ENCODE measurements around the gene FSIP1. TPM values are rescaled to one million over a fixed set of nuclear protein-coding genes. Genes with fewer than 3 reads are reported as not detected.

FSIP1 gene
- total and polyA plus RNA-seq, 12 donors, result 0.15 to 4.4 (median 0.89) TPM

DNA sequence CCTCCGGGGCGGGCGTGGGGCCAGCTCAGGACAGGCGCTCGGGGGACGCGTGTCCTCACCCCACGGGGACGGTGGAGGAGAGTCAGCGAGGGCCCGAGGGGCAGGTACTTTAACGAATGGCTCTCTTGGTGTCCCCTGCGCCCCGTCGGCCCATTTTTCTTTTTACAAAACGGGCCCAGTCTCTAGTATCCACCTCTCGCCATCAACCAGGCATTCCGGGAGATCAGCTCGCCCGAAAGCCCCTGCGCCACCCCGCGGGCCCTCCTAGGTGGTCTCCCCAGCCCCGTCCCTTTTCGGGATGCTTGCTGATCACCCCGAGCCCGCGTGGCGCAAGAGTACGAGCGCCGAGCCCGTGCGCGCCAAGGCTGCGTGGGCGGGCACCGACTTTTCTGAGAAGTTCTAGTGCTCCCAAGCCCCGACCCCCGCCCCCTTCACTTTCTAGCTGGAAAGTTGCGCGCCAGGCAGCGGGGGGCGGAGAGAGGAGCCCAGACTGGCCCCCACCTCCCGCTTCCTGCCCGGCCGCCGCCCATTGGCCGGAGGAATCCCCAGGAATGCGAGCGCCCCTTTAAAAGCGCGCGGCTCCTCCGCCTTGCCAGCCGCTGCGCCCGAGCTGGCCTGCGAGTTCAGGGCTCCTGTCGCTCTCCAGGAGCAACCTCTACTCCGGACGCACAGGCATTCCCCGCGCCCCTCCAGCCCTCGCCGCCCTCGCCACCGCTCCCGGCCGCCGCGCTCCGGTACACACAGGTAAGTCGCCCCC, 202.0 kb downstream of the FSIP1 start, which contains the start of gene THBS1:
THBS1 (plus strand) TSS at position 595 of the 757 bp plus-strand sequence. CDS start 779 bp downstream, outside the sequence.
- H3K4me1 ChIP-seq, result peaks cover 4 to 68% (median 43%) of the 10 kb centered on the region in 9 donors
- no peaks in the 10 kb centered on the region for H3K9me3 ChIP-seq
- peaks cover 0 to 7% (median 0%) of the 10 kb centered on the region in 7 donors for H3K27me3 ChIP-seq
- intact Hi-C loops (cut with DNase I), result loop anchor here (1.0 to 10.0 kb wide), 20 partner anchors 116 to 876 kb away; no protein-coding TSS in a partner anchor
- peaks cover 0 to 40% (median 28%) of the 10 kb centered on the region in 9 donors for H3K36me3 ChIP-seq
- 1% methylated on average over 66 to 74 of the region's 74 CpGs for WGBS, 2 donors
- DNase-seq (peak; percentile 84 to 87), ATAC-seq (peak; percentile 70 to 82 (median 76))
- peak within 1 kb of the TSS; percentile 83 to 97 (median 92) for H3K27ac ChIP-seq
- H3K4me3 ChIP-seq, result peak within 1 kb of the TSS; percentile 19 to 88 (median 67)
- TF ChIP-seq CTCF (IDR thresholded peaks at IDR 0.05), result peak in 5 of 9 donors; percentile 1 to 50 (median 38)

DNA sequence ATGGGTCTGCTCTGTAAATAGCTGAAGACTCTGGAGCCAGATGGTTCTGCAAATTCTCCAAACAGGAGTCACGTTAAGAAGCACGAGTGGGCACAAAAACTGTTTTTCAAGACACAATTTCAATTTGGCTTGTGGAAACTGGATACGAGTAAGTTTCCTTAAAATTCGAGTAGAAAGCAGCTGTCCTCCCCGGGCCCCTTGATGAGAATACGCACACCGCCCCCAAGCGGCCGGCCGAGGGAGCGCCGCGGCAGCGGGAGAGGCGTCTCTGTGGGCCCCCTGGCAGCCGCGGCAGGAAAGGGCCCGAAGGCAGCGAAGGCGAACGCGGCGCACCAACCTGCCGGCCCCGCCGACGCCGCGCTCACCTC, 202.5 kb downstream of the FSIP1 start:
- peaks cover 0 to 7% (median 0%) of the 10 kb centered on the region in 7 donors for H3K27me3 ChIP-seq
- H3K4me3 ChIP-seq, result peak overlapping the region; percentile 19 to 88 (median 67)
- peak; percentile 88 to 99 (median 98) for TF ChIP-seq CTCF (IDR thresholded peaks at IDR 0.05)
- intact Hi-C loops (cut with DNase I), result loop anchor here (1.0 to 10.0 kb wide), 20 partner anchors 115 to 875 kb away; no protein-coding TSS in a partner anchor
- H3K36me3 ChIP-seq, result peaks cover 0 to 35% (median 23%) of the 10 kb centered on the region in 9 donors
- WGBS, 2 donors, result 0% methylated on average over 29 of the region's 29 CpGs
- ATAC-seq (peak; percentile 62 to 91 (median 85)), DNase-seq (peak; percentile 92 to 95)
- H3K27ac ChIP-seq, result peak overlapping the region; percentile 83 to 97 (median 92)
- peaks cover 2 to 62% (median 41%) of the 10 kb centered on the region in 9 donors for H3K4me1 ChIP-seq
- H3K9me3 ChIP-seq, result no peaks in the 10 kb centered on the region

GRCh38 chr15:39579487-39580116, 203.0 kb downstream of the FSIP1 start:
- DNase-seq (peak; percentile 51 to 78), ATAC-seq (peak; percentile 53 to 80 (median 70))
- no peaks in the 10 kb centered on the region for H3K9me3 ChIP-seq
- 8 to 11% methylated on average over 18 of the region's 18 CpGs for WGBS, 2 donors
- no peak for TF ChIP-seq CTCF (IDR thresholded peaks at IDR 0.05)
- H3K4me1 ChIP-seq, result peaks cover 0 to 57% (median 40%) of the 10 kb centered on the region in 9 donors
- peaks cover 0 to 7% (median 0%) of the 10 kb centered on the region in 7 donors for H3K27me3 ChIP-seq
- peak overlapping the region; percentile 20 to 88 (median 67) for H3K4me3 ChIP-seq
- H3K27ac ChIP-seq, result peak overlapping the region; percentile 83 to 97 (median 92)
- H3K36me3 ChIP-seq, result peaks cover 0 to 30% (median 19%) of the 10 kb centered on the region in 9 donors
- intact Hi-C loops (cut with DNase I), result loop anchor here (1.0 to 10.0 kb wide), 26 partner anchors 67 to 875 kb away; no protein-coding TSS in a partner anchor

Measured in heart right ventricle (tissue), 16 donors.